HCT116 (cell line): Measurements from ENCODE around the gene PRR7. TPM values are rescaled to one million over a fixed set of nuclear protein-coding genes. Genes with fewer than 3 reads are reported as not detected.

Experiments
- ATAC-seq: fragments of 200-7000 bp; cut with Tn5 transposase; 2 replicates; pipeline ENCODE4 v1.9.1; 2020; ENCODE audit warnings: mild to moderate bottlenecking, moderate library complexity
- BruUV-seq: library from RNA; stranded (reverse); fragments of 400-500 nt; replicated peaks from 2 replicates; lab custom pipeline; 2021; lab: Mats Ljungman, UMichigan
- CTCF ChIA-PET: fragments of 300-600 bp; sonication (Branson Sonifier 250); formaldehyde crosslinking; loops from one replicate; lab custom pipeline; 2021; ENCODE audit warnings: antibody characterized with exemption; lab: Charles Lee
- POLR2A ChIA-PET: fragments of 300-600, 350-600 bp; sonication (Branson Sonifier 250); formaldehyde crosslinking; loops from one replicate; lab custom pipeline; 2021; ENCODE audit warnings: antibody characterized with exemption; lab: Charles Lee
- RAD21 ChIA-PET, 2 experiments: fragments of 300-600 bp; sonication (Branson Sonifier 250); formaldehyde crosslinking; loops; one replicate each; lab custom pipeline; 2023; ENCODE audit warnings: low total read pairs in 2 of 2; ENCODE audit not compliant: uncharacterized antibody in 2 of 2, unreplicated experiment in 2 of 2, low non-redundant PET in 1 of 2; lab: Charles Lee
- DNase-seq: peaks from one replicate; pipeline ENCODE4 v3.0.0-alpha.2; 2010; ENCODE audit warnings: low read depth, low spot score
- H2AFZ ChIP-seq: fragments of 200-600 bp; shearing (Covaris generic), sonication (generic); 2 replicates; pipeline ENCODE4 v1.6.1; 2017; ENCODE audit warnings: low read depth, mixed run types, mixed read lengths, antibody characterized with exemption, low read length; ENCODE audit not compliant: poor library complexity, severe bottlenecking
- H3K27ac ChIP-seq: 2 replicates; pipeline ENCODE4 v1.5.1; 2012; ENCODE audit warnings: low read depth, low read length
- H3K27me3 ChIP-seq: fragments of 200-600 bp; sonication (generic); 2 replicates; pipeline ENCODE4 v1.6.1; 2016; ENCODE audit warnings: mixed run types, low read length, mixed read lengths; ENCODE audit not compliant: insufficient read depth
- H3K36me3 ChIP-seq, 2 experiments: fragments of 200-500 bp in 1 of 2; fragments of 200-600 bp in 1 of 2; sonication (Bioruptor generic) in 1 of 2; sonication (generic) in 1 of 2; 2 replicates each; pipeline versions ENCODE4 v1.5.1 to v1.6.1; 2014 to 2016; ENCODE audit warnings: low read length in 2 of 2, inconsistent platforms in 1 of 2, mixed read lengths in 1 of 2, mixed run types in 1 of 2; ENCODE audit not compliant: insufficient read depth in 2 of 2, control insufficient read depth in 1 of 2
- H3K4me1 ChIP-seq, 2 experiments: fragments of 200-600 bp in 1 of 2; sonication (generic) in 1 of 2; 2 replicates each; pipeline versions ENCODE4 v1.5.1 to v1.6.1; 2012 to 2017; ENCODE audit warnings: low read length in 2 of 2, inconsistent platforms in 1 of 2, mild to moderate bottlenecking in 1 of 2, mixed read lengths in 1 of 2, mixed run types in 1 of 2, moderate library complexity in 1 of 2; ENCODE audit not compliant: insufficient read depth in 2 of 2, control insufficient read depth in 1 of 2
- H3K4me2 ChIP-seq: fragments of 200-600 bp; sonication (generic); 2 replicates; pipeline ENCODE4 v1.6.1; 2017; ENCODE audit warnings: mixed run types, low read length, mixed read lengths
- H3K4me3 ChIP-seq, 2 experiments: fragments of 200-600 bp in 1 of 2; sonication (generic) in 1 of 2; replicated peaks in 1 of 2; 2 replicates each; pipeline ENCODE4 v1.5.1; 2011 to 2016; ENCODE audit warnings: low read length in 2 of 2, control low read depth in 1 of 2, low read depth in 1 of 2, mild to moderate bottlenecking in 1 of 2, mixed read lengths in 1 of 2, mixed run types in 1 of 2
- H3K79me2 ChIP-seq: fragments of 200-600 bp; sonication (generic); 2 replicates; pipeline ENCODE4 v1.6.1; 2017; ENCODE audit warnings: mild to moderate bottlenecking, mixed run types, low read length, moderate library complexity, mixed read lengths; ENCODE audit not compliant: insufficient read depth
- H3K9ac ChIP-seq: fragments of 200-600 bp; sonication (generic); 2 replicates; pipeline ENCODE4 v1.6.1; 2016; ENCODE audit warnings: low read length, mixed read lengths
- H3K9me2 ChIP-seq: fragments of 200-600 bp; sonication (generic), shearing (Covaris generic); 2 replicates; pipeline ENCODE4 v1.6.1; 2017; ENCODE audit warnings: mixed run types, mild to moderate bottlenecking, moderate library complexity; ENCODE audit not compliant: insufficient read depth
- H3K9me3 ChIP-seq, 2 experiments: fragments of 200-500 bp in 1 of 2; fragments of 200-600 bp in 1 of 2; sonication (Bioruptor generic) in 1 of 2; sonication (generic) in 1 of 2; 2 replicates each; pipeline ENCODE4 v1.6.1; 2014 to 2017; ENCODE audit warnings: low read length in 2 of 2, mixed read lengths in 2 of 2, inconsistent platforms in 1 of 2, low read depth in 1 of 2, mild to moderate bottlenecking in 1 of 2, mixed run types in 1 of 2, moderate library complexity in 1 of 2; ENCODE audit not compliant: control insufficient read depth in 1 of 2, insufficient read depth in 1 of 2
- H4K20me1 ChIP-seq: fragments of 200-600 bp; sonication (generic), shearing (Covaris generic); 2 replicates; pipeline ENCODE4 v1.6.1; 2017; ENCODE audit warnings: mixed run types, mild to moderate bottlenecking, moderate library complexity; ENCODE audit not compliant: insufficient read depth
- CBX3 ChIP-seq: IDR thresholded peaks from 2 replicates; pipeline ENCODE4 v1.6.1; 2012; ENCODE audit warnings: low read depth
- ELF1 ChIP-seq: IDR thresholded peaks from 2 replicates; pipeline ENCODE4 v1.6.1; 2012; ENCODE audit warnings: low read depth, borderline replicate concordance
- EZH2phosphoT487 ChIP-seq: fragments of 200-600 bp; IDR thresholded peaks from 2 replicates; pipeline ENCODE4 v1.6.1; 2018; ENCODE audit warnings: antibody characterized with exemption, borderline replicate concordance
- RAD21 ChIP-seq: IDR thresholded peaks from 2 replicates; pipeline ENCODE4 v1.6.1; 2012; ENCODE audit warnings: low read depth, mild to moderate bottlenecking
- REST ChIP-seq: IDR thresholded peaks from 2 replicates; pipeline ENCODE4 v1.6.1; 2012; ENCODE audit warnings: low read depth
- SRF ChIP-seq: IDR thresholded peaks from 2 replicates; pipeline ENCODE4 v1.6.1; 2012; ENCODE audit warnings: low read depth
- YY1 ChIP-seq: IDR thresholded peaks from 2 replicates; pipeline ENCODE4 v1.6.1; 2011; ENCODE audit warnings: low read length, low read depth, moderate library complexity, mild to moderate bottlenecking; ENCODE audit not compliant: insufficient replicate concordance; ENCODE audit errors: extremely low read depth
- ZFX ChIP-seq: fragments of 450-650 bp; IDR thresholded peaks from 2 replicates; pipeline ENCODE4 v1.6.1; 2017
- intact Hi-C: fragments of 100-400 bp; cut with micrococcal nuclease; formaldehyde crosslinking; loops from 2 replicates; pipeline ENCODE4 v1.10.0; 2022
- total RNA-seq: library from RNA; stranded (reverse); gene quantifications from one replicate; pipeline ENCODE4 v1.2.1, GENCODE V29; 2021; ENCODE audit not compliant: unreplicated experiment

PRR7 gene
- total RNA-seq, 1 experiment from 2014 or later, result 39.9 TPM

- ChIA-PET CTCF (no interaction called here), RAD21 (no interaction called here)
Observed at GRCh38 chr5:177439518-177440053, 7.0 kb upstream of the PRR7 start.

More at GRCh38 chr5:177439518-177440053, 7.0 kb upstream of the PRR7 start:
- TF ChIP-seq CBX3 (no peak), EZH2phosphoT487 (no peak), ELF1 (no peak), ZFX (no peak), YY1 (no peak), RAD21 (no peak), REST (no peak), SRF (no peak)
- Histone ChIP-seq H4K20me1 (peaks cover 3% of the 10 kb centered on the region; the same call in 1 of the 2 replicates), H3K27me3 (no peaks in the 10 kb centered on the region), H2AFZ (no peak overlapping the region), H3K36me3 (peaks cover 13 to 28% of the 10 kb centered on the region in 2 experiments; a peak in 3 of 4 replicates), H3K79me2 (peaks cover 14% of the 10 kb centered on the region; the same call in 1 of the 2 replicates), H3K9ac (no peak overlapping the region), H3K9me3 (no peaks in the 10 kb centered on the region), H3K4me3 (no peak overlapping the region), H3K4me2 (no peak overlapping the region), H3K27ac (no peak overlapping the region), H3K9me2 (no peaks in the 10 kb centered on the region), H3K4me1 (peaks cover 0 to 15% of the 10 kb centered on the region in 2 experiments; a peak in 2 of 4 replicates)
- POLR2A ChIA-PET, result interaction anchor here (1.4 kb wide), 1 partner anchor 13 kb away, joined by 5 read pairs; the partner anchor contains the start of gene GRK6
- DNase-seq, result no peak
- intact Hi-C loops, result no loop called here
- BruUV-seq, result no TSS peak
- ATAC-seq, result no peak
